PC-9 (cell line): ENCODE results near the gene PCLO. TPM values are rescaled to one million over a fixed set of nuclear protein-coding genes. Genes with fewer than 3 reads are reported as not detected.

Experiments
- BruUV-seq: library from RNA; stranded (reverse); fragments of 400-500 nt; replicated peaks from 2 replicates; lab custom pipeline; 2021; lab: Mats Ljungman, UMichigan
- CTCF ChIA-PET: fragments of 300-600 bp; sonication (Branson Sonifier 250); formaldehyde crosslinking; loops from one replicate; lab custom pipeline; 2022; ENCODE audit warnings: antibody characterized with exemption; lab: Charles Lee
- POLR2A ChIA-PET: fragments of 300-600 bp; sonication (Branson Sonifier 250); formaldehyde crosslinking; loops from one replicate; lab custom pipeline; 2022; ENCODE audit warnings: antibody characterized with exemption; ENCODE audit not compliant: unreplicated experiment; lab: Charles Lee
- DNase-seq, 2 experiments: peaks; one replicate each; pipeline versions ENCODE4 v3.0.0 to v3.0.0-alpha.2; 2015 to 2022; ENCODE audit warnings: mixed read lengths in 1 of 2
- H2AFZ ChIP-seq: fragments of 200-600 bp; sonication (generic); 2 replicates; pipeline ENCODE4 v1.8.1; 2017; ENCODE audit warnings: antibody characterized with exemption
- H3F3A ChIP-seq: fragments of 200-600 bp; sonication (generic); 2 replicates; pipeline ENCODE4 v1.8.1; 2017; ENCODE audit warnings: antibody characterized with exemption, mild to moderate bottlenecking, low read depth; ENCODE audit not compliant: insufficient read depth
- H3K27ac ChIP-seq: fragments of 200-600 bp; sonication (generic); 2 replicates; pipeline ENCODE4 v1.6.1; 2016; ENCODE audit warnings: mixed run types
- H3K27me3 ChIP-seq: fragments of 200-600 bp; sonication (generic); 2 replicates; pipeline ENCODE4 v1.6.1; 2016; ENCODE audit warnings: low read depth, mixed run types; ENCODE audit not compliant: insufficient read depth
- H3K36me3 ChIP-seq: fragments of 200-600 bp; sonication (generic); 2 replicates; pipeline ENCODE4 v1.6.1; 2016; ENCODE audit warnings: low read depth, mixed run types
- H3K4me1 ChIP-seq: fragments of 200-600 bp; sonication (generic); replicated peaks from 2 replicates; pipeline ENCODE4 v1.6.1; 2016; ENCODE audit warnings: mixed run types; ENCODE audit not compliant: insufficient read depth
- H3K4me2 ChIP-seq: fragments of 200-600 bp; sonication (generic); 2 replicates; pipeline ENCODE4 v1.6.1; 2017; ENCODE audit warnings: mixed run types
- H3K4me3 ChIP-seq: fragments of 200-600 bp; sonication (generic); 2 replicates; pipeline ENCODE4 v1.6.1; 2016; ENCODE audit warnings: mixed run types
- H3K79me2 ChIP-seq: fragments of 200-600 bp; sonication (generic); 2 replicates; pipeline ENCODE4 v1.6.1; 2017; ENCODE audit warnings: low read depth, mixed run types
- H3K9me2 ChIP-seq: fragments of 200-600 bp; sonication (generic); 2 replicates; pipeline ENCODE4 v1.8.1; 2017; ENCODE audit warnings: mild to moderate bottlenecking; ENCODE audit not compliant: insufficient read depth
- H3K9me3 ChIP-seq: fragments of 200-600 bp; sonication (generic); 2 replicates; pipeline ENCODE4 v1.8.1; 2016; ENCODE audit warnings: low read depth; ENCODE audit not compliant: insufficient read depth
- H4K20me1 ChIP-seq: fragments of 200-600 bp; sonication (generic); 2 replicates; pipeline ENCODE4 v1.8.1; 2017; ENCODE audit not compliant: insufficient read depth
- EZH2 ChIP-seq: fragments of 200-600 bp; sonication (generic); IDR thresholded peaks from 2 replicates; pipeline ENCODE4 v1.8.0; 2017; ENCODE audit warnings: antibody characterized with exemption, low read depth
- intact Hi-C: fragments of 100-400 bp; cut with micrococcal nuclease; formaldehyde crosslinking; loops from one replicate; pipeline ENCODE4 v1.10.0; 2022; ENCODE audit not compliant: unreplicated experiment
- total RNA-seq: library from RNA; stranded (reverse); gene quantifications from 2 replicates; pipeline ENCODE4 v1.2.3, GENCODE V29; 2021
- TF ChIP-seq, protein P1 (sequence below): fragments of 200-600 bp; sonication (generic); conservative IDR thresholded peaks from 2 replicates; pipeline ENCODE4 v1.6.1; 2017; ENCODE audit warnings: mixed run types, antibody characterized with exemption, mild to moderate bottlenecking, moderate library complexity

The PCLO gene
- total RNA-seq, 1 experiment from 2014 or later: 4.0 TPM

DNA sequence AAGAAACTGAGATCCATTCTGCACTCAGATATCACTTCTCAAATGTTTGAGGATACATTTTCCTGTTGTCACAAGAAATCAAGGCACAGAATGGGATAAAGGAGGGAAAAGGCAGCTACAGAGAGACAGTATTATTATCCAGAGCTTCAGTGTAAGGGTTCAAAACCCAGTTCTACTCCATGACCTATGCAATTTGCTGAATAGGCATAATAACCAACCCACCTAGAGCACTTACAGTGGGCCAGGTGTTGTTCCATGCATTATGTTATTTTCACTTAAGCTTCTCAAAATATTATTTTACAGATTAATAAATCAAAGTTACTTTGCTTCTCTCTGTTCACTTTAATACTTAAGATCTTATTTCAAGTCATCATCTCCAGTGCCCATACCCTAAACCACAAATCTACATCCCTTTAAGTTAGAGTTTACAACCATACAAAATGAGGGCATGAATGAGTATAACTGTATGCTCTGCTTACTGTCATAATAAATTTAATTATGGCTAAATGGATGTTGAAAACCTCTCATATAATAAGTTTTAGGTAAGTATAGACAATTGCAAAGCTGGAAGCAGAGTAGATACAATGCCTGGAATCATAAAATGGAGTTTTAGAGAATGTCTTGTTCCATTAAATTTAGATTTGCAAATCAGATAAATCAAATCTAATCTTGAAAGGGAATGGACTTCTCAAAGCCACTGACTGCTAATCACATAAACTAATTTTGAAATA, 28.1 kb upstream of the PCLO start:
- Histone ChIP-seq H3K4me2 (no peak overlapping the region), H4K20me1 (no peaks in the 10 kb centered on the region), H3K9me2 (0 out of 2 replicates have a peak, but pooled peaks cover 7% of the 10 kb centered on the region), H3K79me2 (no peaks in the 10 kb centered on the region), H3K9me3 (no peaks in the 10 kb centered on the region), H2AFZ (no peak overlapping the region), H3K27ac (no peak overlapping the region), H3K36me3 (no peaks in the 10 kb centered on the region), H3K4me1 (no peaks in the 10 kb centered on the region), H3K4me3 (no peak overlapping the region), H3F3A (no peaks in the 10 kb centered on the region), H3K27me3 (no peaks in the 10 kb centered on the region)
- TF ChIP-seq EZH2: no peak
- TF ChIP-seq, protein P1, sequence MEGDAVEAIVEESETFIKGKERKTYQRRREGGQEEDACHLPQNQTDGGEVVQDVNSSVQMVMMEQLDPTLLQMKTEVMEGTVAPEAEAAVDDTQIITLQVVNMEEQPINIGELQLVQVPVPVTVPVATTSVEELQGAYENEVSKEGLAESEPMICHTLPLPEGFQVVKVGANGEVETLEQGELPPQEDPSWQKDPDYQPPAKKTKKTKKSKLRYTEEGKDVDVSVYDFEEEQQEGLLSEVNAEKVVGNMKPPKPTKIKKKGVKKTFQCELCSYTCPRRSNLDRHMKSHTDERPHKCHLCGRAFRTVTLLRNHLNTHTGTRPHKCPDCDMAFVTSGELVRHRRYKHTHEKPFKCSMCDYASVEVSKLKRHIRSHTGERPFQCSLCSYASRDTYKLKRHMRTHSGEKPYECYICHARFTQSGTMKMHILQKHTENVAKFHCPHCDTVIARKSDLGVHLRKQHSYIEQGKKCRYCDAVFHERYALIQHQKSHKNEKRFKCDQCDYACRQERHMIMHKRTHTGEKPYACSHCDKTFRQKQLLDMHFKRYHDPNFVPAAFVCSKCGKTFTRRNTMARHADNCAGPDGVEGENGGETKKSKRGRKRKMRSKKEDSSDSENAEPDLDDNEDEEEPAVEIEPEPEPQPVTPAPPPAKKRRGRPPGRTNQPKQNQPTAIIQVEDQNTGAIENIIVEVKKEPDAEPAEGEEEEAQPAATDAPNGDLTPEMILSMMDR: no peak
- intact Hi-C loops: no loop called here
- POLR2A ChIA-PET: no interaction called here
- no TSS peak for BruUV-seq
- no peak for DNase-seq
- CTCF ChIA-PET: no interaction called here

DNA sequence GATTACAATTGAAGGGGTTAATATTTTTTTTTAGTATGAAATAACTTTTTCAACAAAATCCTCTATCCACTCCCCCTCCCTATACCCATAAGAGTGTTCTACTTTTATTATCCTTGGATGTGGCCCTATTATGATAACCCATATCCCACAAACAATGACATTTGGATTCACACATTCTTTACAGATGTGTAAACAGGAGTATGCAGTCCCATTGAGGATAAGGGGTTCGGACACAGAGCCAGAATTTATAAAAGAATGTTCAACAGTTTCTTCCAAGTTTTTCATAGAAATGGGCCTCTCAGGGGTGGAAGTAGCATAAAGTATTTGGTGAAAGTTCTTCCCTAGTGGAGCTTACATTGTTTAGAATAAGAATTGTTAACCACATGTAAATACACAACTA, 16.1 kb upstream of the PCLO start:
- H3K9me2 ChIP-seq: peaks cover 9% of the 10 kb centered on the region; the same call in 1 of the 2 replicates
- CTCF ChIA-PET: no interaction called here
- no peak overlapping the region for H3K27ac ChIP-seq
- intact Hi-C loops: no loop called here
- H3F3A ChIP-seq: no peaks in the 10 kb centered on the region
- TF ChIP-seq, protein P1: no peak
- no peak for TF ChIP-seq EZH2
- H3K36me3 ChIP-seq: no peaks in the 10 kb centered on the region
- no peak overlapping the region for H3K4me3 ChIP-seq
- H3K4me1 ChIP-seq: no peaks in the 10 kb centered on the region
- POLR2A ChIA-PET: no interaction called here
- H3K27me3 ChIP-seq: no peaks in the 10 kb centered on the region
- DNase-seq: no peak
- H3K79me2 ChIP-seq: no peaks in the 10 kb centered on the region
- H3K4me2 ChIP-seq: no peak overlapping the region
- H4K20me1 ChIP-seq: no peaks in the 10 kb centered on the region
- peaks cover 4% of the 10 kb centered on the region; the same call in 1 of the 2 replicates for H3K9me3 ChIP-seq
- no TSS peak for BruUV-seq
- no peak overlapping the region for H2AFZ ChIP-seq

DNA sequence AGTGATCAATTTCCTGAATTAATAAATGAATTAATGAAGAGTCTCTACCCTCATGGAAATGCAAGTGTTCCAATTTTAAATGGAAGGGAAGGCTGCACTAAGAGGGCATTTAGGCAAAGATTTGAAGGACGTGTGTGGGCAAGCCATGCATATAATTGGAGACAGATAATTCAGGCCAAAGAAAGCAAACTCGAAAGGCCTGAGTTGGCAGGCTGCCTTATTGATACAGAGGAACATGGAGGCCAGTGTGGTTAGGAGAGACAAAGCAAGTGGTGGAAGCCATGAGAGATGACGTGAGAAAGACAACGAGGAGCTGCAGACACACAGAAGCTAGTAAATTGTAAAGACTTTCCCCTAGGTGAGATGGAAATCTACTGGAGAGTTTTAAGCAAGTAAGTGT, 15.4 kb upstream of the PCLO start:
- Histone ChIP-seq H3K36me3 (no peaks in the 10 kb centered on the region), H3K4me2 (no peak overlapping the region), H2AFZ (no peak overlapping the region; the same call in 1 of the 2 replicates), H3K9me2 (peaks cover 9% of the 10 kb centered on the region; the same call in 1 of the 2 replicates), H3K27me3 (no peaks in the 10 kb centered on the region), H3K79me2 (no peaks in the 10 kb centered on the region), H3F3A (no peaks in the 10 kb centered on the region), H3K4me3 (no peak overlapping the region), H3K9me3 (no peaks in the 10 kb centered on the region; the same call in 1 of the 2 replicates), H4K20me1 (no peaks in the 10 kb centered on the region), H3K27ac (no peak overlapping the region), H3K4me1 (no peaks in the 10 kb centered on the region)
- CTCF ChIA-PET: no interaction called here
- POLR2A ChIA-PET: no interaction called here
- DNase-seq: no peak
- BruUV-seq: no TSS peak
- TF ChIP-seq EZH2: no peak
- TF ChIP-seq, protein P1: no peak
- intact Hi-C loops: no loop called here
